ENCODE measurements around the gene TMEM132D.

DNA sequence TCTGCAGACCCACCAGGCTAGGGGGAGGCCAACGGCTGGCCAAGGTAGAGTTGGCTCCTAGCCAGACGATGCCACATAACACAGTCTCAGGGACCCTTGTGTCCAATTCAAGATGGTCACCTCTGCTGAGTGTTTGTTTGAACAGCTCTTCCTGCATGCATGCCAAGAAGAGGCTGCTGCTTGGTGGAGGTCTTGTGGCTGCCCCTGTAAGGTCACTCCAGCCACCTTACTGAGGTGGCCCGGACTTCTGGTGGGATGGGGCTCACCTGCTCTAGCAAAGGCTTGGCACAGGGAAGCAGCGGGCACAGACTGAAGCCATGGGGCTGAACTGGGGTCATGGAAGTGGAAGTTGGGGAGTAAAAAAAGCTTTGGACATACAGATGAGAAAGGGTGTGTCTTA, 840.2 kb downstream of the TMEM132D start:
- TF ChIP-seq CTCF (IDR thresholded peaks at IDR 0.05) (no peak), POLR2AphosphoS5 (IDR thresholded peaks at IDR 0.05; ENCODE audit: insufficient read depth in 1 of 2, low read depth in 1 of 2) (no peak), POLR2A (IDR thresholded peaks at IDR 0.05) (no peak)

Data from vagina (tissue), 2 donors.